Stomach (tissue), 4 donors: ENCODE results near the gene HOXD13.

Source experiments
- CTCF ChIP-seq, 7 experiments: fragments of 450-650 bp in 4 of 7; fragments of 200-600 bp in 3 of 7; sonication (generic) in 3 of 7; IDR thresholded peaks; one replicate each; pipeline ENCODE4 v1.5.1; 2016 to 2019; ENCODE audit warnings: antibody characterized with exemption in 7 of 7, control low read depth in 2 of 7, mild to moderate bottlenecking in 1 of 7
- EP300 ChIP-seq: sonication (generic); formaldehyde crosslinking; IDR thresholded peaks from one replicate; pipeline ENCODE4 v1.6.1; 2017; ENCODE audit warnings: antibody characterized with exemption
- POLR2A ChIP-seq, 4 donors: fragments of 450-650 bp; IDR thresholded peaks; one replicate each; pipeline ENCODE4 v1.6.1; 2016; ENCODE audit warnings: antibody characterized with exemption in 4 of 4, control low read depth in 2 of 4, mild to moderate bottlenecking in 1 of 4, moderate library complexity in 1 of 4

DNA sequence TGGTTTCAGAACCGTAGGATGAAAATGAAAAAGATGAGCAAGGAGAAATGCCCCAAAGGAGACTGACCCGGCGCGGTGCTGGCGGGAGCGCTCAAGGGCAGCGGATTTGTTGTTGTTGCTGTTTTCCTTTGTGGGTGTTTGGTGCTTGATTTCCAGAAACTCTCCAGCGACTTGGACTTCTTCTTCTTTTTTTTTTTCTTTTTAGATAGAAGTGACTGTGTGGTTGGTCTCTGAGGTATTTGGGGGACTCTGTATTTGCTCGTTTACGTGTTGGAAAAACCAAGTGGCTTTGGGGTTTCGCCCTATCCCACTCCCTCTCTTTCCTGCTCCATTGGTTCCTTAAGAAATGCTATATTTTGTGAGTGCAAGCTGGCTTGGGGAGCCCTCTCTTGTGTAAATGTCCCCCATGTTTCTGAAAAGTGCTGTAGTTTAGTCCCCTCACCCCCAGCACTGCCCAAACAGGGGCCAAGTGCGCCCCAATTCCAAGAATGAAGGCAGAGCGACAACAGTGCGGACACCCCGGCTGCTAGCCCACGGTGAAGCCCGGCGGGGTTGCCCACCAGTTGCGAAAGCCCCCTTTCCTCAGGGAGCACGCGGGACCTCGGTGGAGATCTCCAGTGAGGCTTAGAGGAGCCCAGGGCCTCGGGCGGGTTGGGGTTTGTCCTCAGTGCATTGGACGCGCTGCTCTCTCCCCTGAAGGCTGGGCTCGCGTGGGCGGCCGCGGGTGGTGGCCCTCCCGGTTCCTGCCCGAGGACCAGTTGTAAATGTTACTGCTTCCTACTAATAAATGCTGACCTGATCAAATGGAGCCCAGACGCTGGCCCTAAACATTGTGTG, 31.8 kb downstream of the HOXD13 start:
- TF ChIP-seq CTCF (IDR thresholded peaks at IDR 0.05), result no peak
- no peak for TF ChIP-seq EP300
- no peak for TF ChIP-seq POLR2A (IDR thresholded peaks at IDR 0.05)
